Suprapubic skin (tissue), 4 donors: Measurements from ENCODE around the gene EGFL7. TPM values are rescaled to one million over a fixed set of nuclear protein-coding genes. Genes with fewer than 3 reads are reported as not detected.

Source experiments
- DNase-seq, 2 donors: peaks; one replicate each; pipeline ENCODE4 v3.0.0-alpha.2; 2019; ENCODE audit warnings: low spot score in 2 of 2
- H3K27ac ChIP-seq: fragments of 200-600 bp; sonication (generic); one replicate; pipeline ENCODE4 v1.5.1; 2019
- H3K27me3 ChIP-seq: fragments of 200-600 bp; sonication (generic); one replicate; pipeline ENCODE4 v1.5.1; 2019
- H3K36me3 ChIP-seq: fragments of 200-600 bp; sonication (generic); one replicate; pipeline ENCODE4 v1.5.1; 2019
- H3K4me1 ChIP-seq: fragments of 200-600 bp; sonication (generic); one replicate; pipeline ENCODE4 v1.5.1; 2019
- H3K4me3 ChIP-seq: fragments of 200-600 bp; sonication (generic); one replicate; pipeline ENCODE4 v1.5.1; 2019; ENCODE audit warnings: mild to moderate bottlenecking
- H3K9me3 ChIP-seq: fragments of 200-600 bp; sonication (generic); one replicate; pipeline ENCODE4 v1.5.1; 2019
- EP300 ChIP-seq: sonication (generic); formaldehyde crosslinking; IDR thresholded peaks from one replicate; pipeline ENCODE4 v1.6.1; 2017; ENCODE audit warnings: antibody characterized with exemption
- POLR2A ChIP-seq, 2 donors: fragments of 450-650 bp; IDR thresholded peaks; one replicate each; pipeline ENCODE4 v1.6.1; 2017; ENCODE audit warnings: antibody characterized with exemption in 2 of 2, mild to moderate bottlenecking in 2 of 2, moderate library complexity in 2 of 2
- POLR2AphosphoS5 ChIP-seq, 3 donors: sonication (generic); formaldehyde crosslinking; IDR thresholded peaks; one replicate each; pipeline ENCODE4 v1.6.1; 2017; ENCODE audit warnings: antibody characterized with exemption in 3 of 3
- WGBS: methylation state at CpG from one replicate; pipeline ENCODE4 v1.1.5; 2018; 5-methylcytosine and 5-hydroxymethylcytosine counted together
- total RNA-seq, 4 donors: library from RNA; depleted of rRNA; stranded (reverse); fragments of >200 nt; gene quantifications; one replicate each; pipeline ENCODE4 v1.1.0, GENCODE V29; 2016
- TF ChIP-seq, protein P1 (sequence below), 2 donors: fragments of 200-600 bp in 1 of 2; fragments of 450-650 bp in 1 of 2; sonication (generic) in 1 of 2; IDR thresholded peaks; one replicate each; pipeline ENCODE4 v1.5.1; 2016 to 2019; ENCODE audit warnings: antibody characterized with exemption in 2 of 2, mild to moderate bottlenecking in 1 of 2, moderate library complexity in 1 of 2

The EGFL7 gene
- total RNA-seq, 4 donors from 2014 or later, result 12.2 to 49.6 (median 28.6) TPM

- peaks cover 27% of the 10 kb centered on the region for H3K4me1 ChIP-seq
- no peak for DNase-seq
- 80% methylated on average over 6 of the region's 30 CpGs for WGBS
- H3K36me3 ChIP-seq, result no peaks in the 10 kb centered on the region
- H3K27ac ChIP-seq, result peak overlapping the region; percentile 70
- H3K9me3 ChIP-seq, result no peaks in the 10 kb centered on the region
- peaks cover 12% of the 10 kb centered on the region for H3K27me3 ChIP-seq
- peak overlapping the region; percentile 42 for H3K4me3 ChIP-seq
- TF ChIP-seq POLR2A (IDR thresholded peaks at IDR 0.05) (peak in 1 of 2 donors; percentile 56), POLR2AphosphoS5 (IDR thresholded peaks at IDR 0.05) (peak in 2 of 3 donors; percentile 24 to 59), EP300 (no peak)
- TF ChIP-seq, protein P1, sequence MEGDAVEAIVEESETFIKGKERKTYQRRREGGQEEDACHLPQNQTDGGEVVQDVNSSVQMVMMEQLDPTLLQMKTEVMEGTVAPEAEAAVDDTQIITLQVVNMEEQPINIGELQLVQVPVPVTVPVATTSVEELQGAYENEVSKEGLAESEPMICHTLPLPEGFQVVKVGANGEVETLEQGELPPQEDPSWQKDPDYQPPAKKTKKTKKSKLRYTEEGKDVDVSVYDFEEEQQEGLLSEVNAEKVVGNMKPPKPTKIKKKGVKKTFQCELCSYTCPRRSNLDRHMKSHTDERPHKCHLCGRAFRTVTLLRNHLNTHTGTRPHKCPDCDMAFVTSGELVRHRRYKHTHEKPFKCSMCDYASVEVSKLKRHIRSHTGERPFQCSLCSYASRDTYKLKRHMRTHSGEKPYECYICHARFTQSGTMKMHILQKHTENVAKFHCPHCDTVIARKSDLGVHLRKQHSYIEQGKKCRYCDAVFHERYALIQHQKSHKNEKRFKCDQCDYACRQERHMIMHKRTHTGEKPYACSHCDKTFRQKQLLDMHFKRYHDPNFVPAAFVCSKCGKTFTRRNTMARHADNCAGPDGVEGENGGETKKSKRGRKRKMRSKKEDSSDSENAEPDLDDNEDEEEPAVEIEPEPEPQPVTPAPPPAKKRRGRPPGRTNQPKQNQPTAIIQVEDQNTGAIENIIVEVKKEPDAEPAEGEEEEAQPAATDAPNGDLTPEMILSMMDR (IDR thresholded peaks at IDR 0.05), result peak; percentile 85 to 98
These were observed 17.9 kb upstream of the EGFL7 start for GRCh38 chr9:136644593-136645351.

- H3K4me1 ChIP-seq, result peaks cover 24% of the 10 kb centered on the region
- no peak for DNase-seq
- 70% methylated on average over 9 of the region's 18 CpGs for WGBS
- no peak for TF ChIP-seq EP300
- TF ChIP-seq POLR2AphosphoS5 (IDR thresholded peaks at IDR 0.05), result no peak
- no peak for TF ChIP-seq POLR2A (IDR thresholded peaks at IDR 0.05)
- TF ChIP-seq, protein P1 (IDR thresholded peaks at IDR 0.05), result no peak
- peak overlapping the region; percentile 70 for H3K27ac ChIP-seq
- peaks cover 12% of the 10 kb centered on the region for H3K27me3 ChIP-seq
- H3K4me3 ChIP-seq, result peak overlapping the region; percentile 21
- H3K9me3 ChIP-seq, result no peaks in the 10 kb centered on the region
- no peaks in the 10 kb centered on the region for H3K36me3 ChIP-seq
These were observed 17.3 kb upstream of the EGFL7 start for GRCh38 chr9:136645352-136645902.

DNA sequence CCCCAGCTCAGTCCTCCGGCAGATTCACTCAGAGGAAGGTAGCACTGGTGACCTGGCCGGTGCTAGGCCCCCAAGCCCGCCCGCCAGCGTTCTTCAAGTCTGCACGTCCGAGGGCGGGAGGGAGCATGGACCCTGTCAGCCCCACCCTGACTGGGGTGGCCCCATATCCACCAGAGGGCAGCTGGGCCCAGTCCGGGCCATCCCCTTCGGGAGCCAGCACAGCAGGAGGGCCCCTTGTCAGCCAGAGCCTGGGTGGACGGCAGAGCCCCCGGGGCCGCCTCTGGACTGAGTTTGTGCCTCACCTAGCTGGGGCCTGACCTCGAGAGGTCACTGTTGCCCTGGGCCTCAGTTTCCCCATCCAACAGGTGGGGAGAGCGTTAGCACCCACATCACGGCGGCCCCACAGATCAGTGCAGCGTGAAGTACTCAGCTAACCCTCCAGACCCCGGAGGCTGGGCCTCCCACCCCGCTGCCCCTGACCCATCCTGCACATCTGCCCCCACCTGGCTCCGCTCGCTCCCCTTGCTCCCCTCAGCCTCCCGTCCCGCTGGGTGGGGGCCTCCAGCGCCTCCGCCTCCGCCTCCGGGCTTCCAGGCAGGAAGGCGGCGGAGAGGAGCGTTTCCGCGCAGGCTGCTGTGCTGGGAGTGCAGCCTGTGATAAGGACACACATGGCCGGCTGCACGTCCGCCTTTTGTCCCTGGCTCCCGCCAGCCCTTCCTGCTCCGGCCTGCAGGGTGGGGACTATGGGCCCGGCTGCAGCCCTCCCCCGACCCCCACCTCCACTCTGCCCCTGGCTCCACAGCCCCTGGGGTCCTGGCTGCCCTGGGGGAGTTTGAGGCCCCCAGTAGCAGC is 16.6 kb upstream of the EGFL7 start:
- Histone ChIP-seq H3K27ac (peak overlapping the region; percentile 32), H3K4me1 (peaks cover 24% of the 10 kb centered on the region), H3K36me3 (no peaks in the 10 kb centered on the region), H3K27me3 (peaks cover 12% of the 10 kb centered on the region), H3K4me3 (peak overlapping the region; percentile 21), H3K9me3 (no peaks in the 10 kb centered on the region)
- peak in 2 of 3 donors; percentile 35 for TF ChIP-seq POLR2AphosphoS5 (IDR thresholded peaks at IDR 0.05)
- TF ChIP-seq, protein P1 (IDR thresholded peaks at IDR 0.05), result no peak
- no peak for DNase-seq
- WGBS, result 37% methylated on average over 26 of the region's 40 CpGs

- Histone ChIP-seq H3K4me1 (peaks cover 24% of the 10 kb centered on the region), H3K36me3 (no peaks in the 10 kb centered on the region), H3K27me3 (peaks cover 12% of the 10 kb centered on the region), H3K9me3 (no peaks in the 10 kb centered on the region), H3K4me3 (peak overlapping the region; percentile 21), H3K27ac (peak overlapping the region; percentile 32)
- TF ChIP-seq, protein P1 (IDR thresholded peaks at IDR 0.05), result no peak
- TF ChIP-seq POLR2A (IDR thresholded peaks at IDR 0.05) (no peak), EP300 (no peak), POLR2AphosphoS5 (IDR thresholded peaks at IDR 0.05) (no peak)
- WGBS, result 76% methylated on average over 21 of the region's 29 CpGs
- no peak for DNase-seq
These were observed 15.6 kb upstream of the EGFL7 start for GRCh38 chr9:136646827-136647711.
